OCI-LY7 (cell line): ENCODE data around the gene DPM2. TPM values are rescaled to one million over a fixed set of nuclear protein-coding genes. Genes with fewer than 3 reads are reported as not detected.

Source experiments
- BruUV-seq: library from RNA; stranded (reverse); fragments of 400-500 nt; replicated peaks from 2 replicates; lab custom pipeline; 2021; lab: Mats Ljungman, UMichigan
- CTCF ChIA-PET: fragments of 300-600 bp; sonication (Branson Sonifier 250); formaldehyde crosslinking; loops from one replicate; lab custom pipeline; 2022; ENCODE audit warnings: antibody characterized with exemption; ENCODE audit not compliant: unreplicated experiment; lab: Charles Lee
- POLR2A ChIA-PET: fragments of 300-600 bp; sonication (Branson Sonifier 250); formaldehyde crosslinking; loops from one replicate; lab custom pipeline; 2022; ENCODE audit warnings: antibody characterized with exemption; lab: Charles Lee
- DNase-seq: peaks from one replicate; pipeline ENCODE4 v3.0.0-alpha.2; 2015; ENCODE audit warnings: low spot score
- H2AFZ ChIP-seq: fragments of 200-600 bp; sonication (generic), shearing (Covaris generic); 2 replicates; pipeline ENCODE4 v1.6.1; 2014; ENCODE audit warnings: mild to moderate bottlenecking, antibody characterized with exemption, low read length, moderate library complexity
- H3K27ac ChIP-seq: fragments of 200-600 bp; sonication (generic); 2 replicates; pipeline ENCODE4 v1.5.1; 2014; ENCODE audit warnings: mixed run types, low read depth, mild to moderate bottlenecking, moderate library complexity, low read length, inconsistent platforms; ENCODE audit not compliant: poor library complexity, severe bottlenecking
- H3K36me3 ChIP-seq: fragments of 200-600 bp; sonication (generic); 2 replicates; pipeline ENCODE4 v1.6.1; 2014; ENCODE audit warnings: mild to moderate bottlenecking, antibody characterized with exemption, low read length, moderate library complexity, mixed read lengths; ENCODE audit not compliant: insufficient read depth
- H3K4me1 ChIP-seq: fragments of 200-600 bp; sonication (generic); 2 replicates; pipeline ENCODE4 v1.5.1; 2014; ENCODE audit warnings: mild to moderate bottlenecking, low read length; ENCODE audit not compliant: insufficient read depth, poor library complexity, severe bottlenecking
- H3K4me2 ChIP-seq: fragments of 200-600 bp; sonication (generic); 2 replicates; pipeline ENCODE4 v1.6.1; 2014; ENCODE audit warnings: mild to moderate bottlenecking, low read length
- H3K4me3 ChIP-seq: fragments of 200-600 bp; sonication (generic); 2 replicates; pipeline ENCODE4 v1.5.1; 2014; ENCODE audit warnings: mild to moderate bottlenecking, low read depth, low read length; ENCODE audit not compliant: poor library complexity, severe bottlenecking
- H3K79me2 ChIP-seq: fragments of 200-600 bp; sonication (generic); 2 replicates; pipeline ENCODE4 v1.6.1; 2016; ENCODE audit warnings: low read depth, mild to moderate bottlenecking, low read length, moderate library complexity, mixed read lengths; ENCODE audit not compliant: insufficient read depth
- H3K9me2 ChIP-seq: fragments of 200-600 bp; sonication (generic); 2 replicates; pipeline ENCODE4 v1.6.1; 2016; ENCODE audit warnings: mild to moderate bottlenecking, low read length, mixed read lengths; ENCODE audit not compliant: insufficient read depth
- H3K9me3 ChIP-seq: fragments of 200-600 bp; sonication (generic); 2 replicates; pipeline ENCODE4 v1.6.1; 2014; ENCODE audit warnings: mild to moderate bottlenecking, mixed run types, low read length, mixed read lengths
- H4K20me1 ChIP-seq: fragments of 200-600 bp; sonication (generic); 2 replicates; pipeline ENCODE4 v1.6.1; 2014; ENCODE audit warnings: mild to moderate bottlenecking, antibody characterized with exemption, low read length, moderate library complexity, mixed read lengths; ENCODE audit not compliant: insufficient read depth
- EZH2phosphoT487 ChIP-seq: fragments of 200-600 bp; sonication (generic); IDR thresholded peaks from 2 replicates; pipeline ENCODE4 v1.6.1; 2018; ENCODE audit warnings: low read depth, borderline replicate concordance, mild to moderate bottlenecking, mixed run types, antibody characterized with exemption, low read length, moderate library complexity, mixed read lengths
- intact Hi-C: fragments of 100-400 bp; cut with micrococcal nuclease; formaldehyde crosslinking; loops from one replicate; pipeline ENCODE4 v1.10.0; 2022; ENCODE audit not compliant: unreplicated experiment
- total RNA-seq, 2 experiments: library from RNA; depleted of rRNA in 1 of 2; stranded (reverse); fragments of >200 nt in 1 of 2; shearing (Covaris generic) in 1 of 2; gene quantifications; 2 replicates each; pipeline ENCODE4 v1.2.3, GENCODE V29; 2014 to 2022
- TF ChIP-seq, protein P1 (sequence below): fragments of 200-600 bp; sonication (generic); conservative IDR thresholded peaks from 2 replicates; pipeline ENCODE4 v1.5.1; 2014; ENCODE audit warnings: mild to moderate bottlenecking, antibody characterized with exemption, low read length, moderate library complexity, mixed read lengths

The DPM2 gene
- total RNA-seq, 2 experiments from 2014 or later: 49.7 to 50.7 TPM

DNA sequence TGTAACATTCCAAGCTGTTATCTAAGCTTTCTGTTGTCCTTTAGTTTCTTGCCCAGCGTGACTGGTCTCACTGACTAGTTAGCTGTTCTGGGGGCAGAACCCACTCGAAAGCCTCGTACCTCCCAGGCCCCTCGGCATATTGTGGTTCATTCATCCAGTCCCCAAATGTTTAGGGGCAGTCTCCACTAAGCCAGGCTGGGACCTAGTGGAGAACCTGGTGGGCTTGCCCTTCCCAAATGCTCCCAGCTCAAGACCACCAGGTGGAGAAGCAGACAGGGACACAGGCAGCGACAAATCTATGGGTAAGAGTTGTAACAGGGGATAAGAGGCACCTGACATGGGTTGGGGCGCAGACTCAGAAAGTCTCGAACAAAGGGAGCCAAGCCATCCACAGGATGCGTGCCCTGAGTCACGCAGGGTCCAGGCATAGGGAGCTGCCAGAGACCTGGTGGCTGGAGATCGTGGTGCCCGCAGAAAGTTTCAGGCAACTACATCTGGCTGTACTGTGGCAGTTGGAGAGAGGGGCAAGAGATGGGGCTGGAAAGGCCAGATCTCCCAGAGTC lies 44.0 kb upstream of the DPM2 start:
- peak overlapping the region; percentile 96 for H3K27ac ChIP-seq
- H3K9me2 ChIP-seq: no peaks in the 10 kb centered on the region
- H3K36me3 ChIP-seq: peaks cover 29% of the 10 kb centered on the region
- peaks cover 66% of the 10 kb centered on the region for H3K4me1 ChIP-seq
- BruUV-seq: no TSS peak
- ChIA-PET CTCF (interaction anchor here (0.8 kb wide), 1 partner anchor 10 kb away, joined by 3 read pairs; no protein-coding TSS in a partner anchor), POLR2A (interaction anchor here (0.8 to 3.3 kb wide), 6 partner anchors 10 to 53 kb away, joined by 3 to 19 read pairs (median 8); no protein-coding TSS in a partner anchor)
- peak overlapping the region; percentile 70 for H3K4me3 ChIP-seq
- H3K4me2 ChIP-seq: peak overlapping the region; percentile 92
- no peaks in the 10 kb centered on the region for H3K9me3 ChIP-seq
- peaks cover 49% of the 10 kb centered on the region for H3K79me2 ChIP-seq
- TF ChIP-seq, protein P1, sequence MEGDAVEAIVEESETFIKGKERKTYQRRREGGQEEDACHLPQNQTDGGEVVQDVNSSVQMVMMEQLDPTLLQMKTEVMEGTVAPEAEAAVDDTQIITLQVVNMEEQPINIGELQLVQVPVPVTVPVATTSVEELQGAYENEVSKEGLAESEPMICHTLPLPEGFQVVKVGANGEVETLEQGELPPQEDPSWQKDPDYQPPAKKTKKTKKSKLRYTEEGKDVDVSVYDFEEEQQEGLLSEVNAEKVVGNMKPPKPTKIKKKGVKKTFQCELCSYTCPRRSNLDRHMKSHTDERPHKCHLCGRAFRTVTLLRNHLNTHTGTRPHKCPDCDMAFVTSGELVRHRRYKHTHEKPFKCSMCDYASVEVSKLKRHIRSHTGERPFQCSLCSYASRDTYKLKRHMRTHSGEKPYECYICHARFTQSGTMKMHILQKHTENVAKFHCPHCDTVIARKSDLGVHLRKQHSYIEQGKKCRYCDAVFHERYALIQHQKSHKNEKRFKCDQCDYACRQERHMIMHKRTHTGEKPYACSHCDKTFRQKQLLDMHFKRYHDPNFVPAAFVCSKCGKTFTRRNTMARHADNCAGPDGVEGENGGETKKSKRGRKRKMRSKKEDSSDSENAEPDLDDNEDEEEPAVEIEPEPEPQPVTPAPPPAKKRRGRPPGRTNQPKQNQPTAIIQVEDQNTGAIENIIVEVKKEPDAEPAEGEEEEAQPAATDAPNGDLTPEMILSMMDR: no peak
- TF ChIP-seq EZH2phosphoT487: no peak
- intact Hi-C loops: loop anchor here (5.0 kb wide), 1 partner anchor 204 kb away; the partner anchor contains the start of gene SH2D3C
- no peak overlapping the region for H2AFZ ChIP-seq
- H4K20me1 ChIP-seq: peaks cover 23% of the 10 kb centered on the region; the same call in 1 of the 2 replicates
- DNase-seq: peak; percentile 44

DNA sequence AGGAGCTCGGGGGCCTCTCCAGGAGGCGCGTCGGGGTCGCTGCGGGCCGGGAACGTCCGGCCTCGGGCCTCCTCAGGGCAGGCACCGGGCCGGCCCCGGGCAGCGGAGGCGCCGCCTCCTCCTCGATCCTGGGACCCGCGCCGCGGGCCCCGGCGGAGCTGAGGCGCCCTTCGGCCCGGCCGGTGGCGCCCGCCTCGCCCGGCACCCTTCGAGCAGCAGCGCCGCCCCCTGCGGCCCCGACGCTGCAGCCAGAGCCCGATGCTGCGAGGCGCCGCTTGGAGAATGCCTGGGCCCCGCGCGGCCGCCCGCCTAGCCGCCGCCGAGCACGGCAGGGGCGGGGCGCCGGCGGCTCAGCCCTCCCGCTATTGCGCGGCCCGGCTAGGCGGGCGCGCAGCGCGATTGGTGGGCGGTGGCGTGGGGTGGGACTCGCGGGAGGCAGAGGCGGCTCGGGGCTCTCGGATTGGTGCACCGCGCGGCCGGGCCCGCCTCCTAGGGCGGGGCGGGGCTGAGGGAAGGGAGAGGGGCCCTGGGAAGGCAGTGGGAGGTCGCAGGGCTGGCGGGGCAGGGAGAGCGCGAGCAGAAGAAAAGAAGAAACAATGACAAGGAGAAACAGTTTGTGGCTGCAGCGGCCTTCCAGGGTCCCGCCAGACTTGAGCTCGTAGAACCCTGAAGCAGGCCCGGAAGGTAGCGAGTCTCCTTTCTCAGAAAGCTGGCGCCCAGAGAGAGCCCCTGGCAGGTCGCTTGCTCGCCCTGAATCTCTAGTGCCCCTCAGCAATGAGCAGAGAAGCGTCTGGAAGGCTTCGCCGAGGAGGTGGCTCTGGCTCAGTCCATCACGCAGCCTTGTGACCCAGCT lies 43.3 kb upstream of the DPM2 start, which contains the start of gene EEIG1:
Gene EEIG1, minus strand, starts transcription at position 284 of the 853 bp plus-strand sequence. CDS start 852 bp downstream, outside the sequence.
- no peak for TF ChIP-seq EZH2phosphoT487
- TF ChIP-seq, protein P1: no peak
- Histone ChIP-seq H3K27ac (peak within 1 kb of the TSS; percentile 96), H3K4me2 (peak within 1 kb of the TSS; percentile 92), H3K79me2 (peaks cover 56% of the 10 kb centered on the region), H3K4me1 (peaks cover 66% of the 10 kb centered on the region), H3K36me3 (peaks cover 36% of the 10 kb centered on the region), H3K9me2 (no peaks in the 10 kb centered on the region), H3K9me3 (no peaks in the 10 kb centered on the region), H3K4me3 (peak within 1 kb of the TSS; percentile 80), H4K20me1 (peaks cover 26% of the 10 kb centered on the region; the same call in 1 of the 2 replicates), H2AFZ (no peak within 1 kb of the TSS)
- intact Hi-C loops: loop anchor here (1.0 to 5.0 kb wide), 2 partner anchors 45 to 204 kb away; partner anchors contain the start of gene SH2D3C
- TSS peak; percentile 96 for BruUV-seq
- CTCF ChIA-PET: interaction anchor here (0.5 to 0.8 kb wide), 2 partner anchors 11 to 440 kb away, joined by 3 read pairs; partner anchors contain the start of gene CERCAM
- DNase-seq: peak; percentile 96
- POLR2A ChIA-PET: interaction anchor here (0.7 to 3.3 kb wide), 7 partner anchors 10 to 59 kb away, joined by 3 to 19 read pairs (median 7); no protein-coding TSS in a partner anchor
